ENCODE data around the gene CR2.
"Not testable (repeated sequence)": the region's sequence is repeated elsewhere in the genome, so short reads cannot be mapped to it uniquely, and the experiment has no call there.

The CR2 gene

DNA sequence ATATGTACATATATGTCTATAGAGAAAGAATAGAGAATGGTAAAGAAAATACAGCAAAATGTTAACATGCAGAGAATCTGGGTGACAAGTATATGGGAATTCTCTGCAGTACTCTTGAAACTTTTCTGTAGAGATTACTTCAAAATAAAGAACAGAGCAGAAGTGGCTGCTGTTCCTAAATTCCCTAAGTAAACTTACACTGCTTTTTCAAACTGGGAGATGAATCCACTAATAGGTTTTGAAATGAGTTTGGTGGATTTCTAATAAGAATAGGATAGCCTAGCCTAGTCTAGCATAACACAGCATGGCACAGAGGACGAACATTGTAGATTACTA is 450 bp upstream of the CR2 start:
- no peak for DNase-seq

DNA sequence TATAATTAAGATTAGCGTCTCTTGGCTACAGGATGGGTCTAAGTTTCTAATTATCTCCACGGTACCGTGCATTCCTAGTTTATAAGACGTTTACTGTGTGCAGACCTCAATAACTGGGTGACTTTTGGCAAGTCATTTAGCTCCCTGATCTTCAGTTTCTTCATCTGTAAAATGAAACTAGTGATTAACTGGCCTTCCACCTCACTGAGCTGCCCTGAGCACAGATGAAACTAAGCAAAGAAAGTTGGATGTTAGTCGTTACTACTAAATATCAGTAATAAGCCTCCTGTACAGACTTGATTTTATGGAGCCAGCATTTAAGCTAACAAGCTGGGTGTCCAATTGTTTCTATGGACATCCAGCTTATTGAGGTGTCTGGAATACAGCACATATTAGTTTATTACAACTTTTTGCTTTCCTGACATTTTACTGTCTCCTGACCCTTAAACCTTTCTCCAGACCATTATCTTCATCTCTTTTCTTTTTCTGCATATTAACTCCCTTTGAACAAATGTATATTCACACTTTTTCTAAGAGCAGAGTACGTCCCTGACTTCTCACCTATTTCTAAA is 1.1 kb downstream of the CR2 start:
- no peak for DNase-seq

DNA sequence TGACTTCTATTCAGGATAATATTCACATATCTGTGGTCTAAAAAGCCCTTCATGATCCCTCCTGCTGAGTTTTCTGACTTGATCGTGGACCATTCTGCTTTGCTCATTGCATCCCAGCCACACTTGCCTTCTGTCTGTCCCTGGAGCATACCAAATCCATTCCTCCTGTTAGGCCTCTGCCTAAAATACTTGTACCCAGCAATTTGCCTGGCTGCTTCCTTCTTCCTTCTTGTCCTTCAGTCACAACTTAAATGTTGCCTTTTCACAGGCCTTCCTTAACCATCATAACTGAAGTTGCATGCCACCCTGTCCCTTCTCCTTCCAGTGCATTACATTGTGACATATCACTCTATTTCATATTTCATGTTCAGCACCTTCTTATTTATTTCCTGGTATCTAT is 4.3 kb downstream of the CR2 start:
- no peak for DNase-seq

DNA sequence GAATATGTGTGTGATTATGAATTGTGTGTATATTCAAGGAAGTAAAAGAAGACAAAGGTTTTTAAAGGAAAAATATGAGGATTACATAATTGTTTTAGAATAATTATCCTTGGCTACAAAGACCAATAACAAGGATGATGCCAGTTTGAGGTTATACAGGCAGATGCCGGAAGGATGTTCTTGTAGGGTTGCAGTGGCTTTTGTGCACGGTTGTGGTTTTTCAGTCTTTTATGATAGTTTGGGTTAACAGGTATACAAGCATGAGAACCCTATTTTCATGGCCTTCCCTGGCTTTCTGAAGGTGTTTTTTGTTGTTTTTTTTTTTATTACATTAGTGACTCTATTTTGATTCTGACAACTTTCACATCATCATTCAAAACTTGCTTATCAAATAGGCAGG is 4.9 kb downstream of the CR2 start:
- no peak for DNase-seq

DNA sequence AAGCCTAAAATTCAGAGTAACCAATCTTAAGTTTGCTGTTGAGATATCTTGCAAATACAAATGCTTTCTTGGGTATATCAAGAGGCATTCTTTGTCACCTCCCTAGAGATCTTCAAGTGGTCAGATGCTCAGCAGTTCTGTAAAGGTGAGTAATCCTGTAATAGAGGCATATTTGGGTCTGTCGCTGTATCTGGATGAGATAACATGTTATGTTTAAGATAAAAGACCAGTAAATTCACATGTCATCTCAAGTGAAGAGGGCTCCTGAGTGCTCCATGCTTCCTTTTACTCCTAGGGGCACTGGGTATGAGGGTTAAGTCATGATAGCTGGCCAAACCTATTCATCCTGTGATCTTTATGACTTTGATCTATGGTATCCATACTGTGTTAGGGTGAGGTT is 7.5 kb downstream of the CR2 start:
- DNase-seq = no peak

DNA sequence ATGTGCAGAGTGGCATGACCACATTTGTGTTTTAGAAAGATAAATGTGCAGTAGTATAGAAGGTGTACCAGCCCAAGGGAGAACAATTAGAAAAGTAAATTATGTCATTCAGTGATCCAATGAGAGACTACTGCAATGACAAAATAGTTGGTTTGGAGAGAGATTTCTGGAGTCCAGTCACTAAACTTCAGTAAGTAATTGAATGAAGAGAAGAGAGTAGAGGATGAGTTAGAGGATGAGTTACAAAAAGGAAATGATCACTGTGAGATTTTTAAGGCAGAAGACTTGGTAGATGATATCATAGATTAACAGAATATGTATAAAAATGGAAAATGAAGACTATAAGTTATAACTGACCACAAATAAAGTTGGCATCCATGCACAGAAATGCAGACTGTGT is 8.4 kb downstream of the CR2 start:
- DNase-seq = no peak

DNA sequence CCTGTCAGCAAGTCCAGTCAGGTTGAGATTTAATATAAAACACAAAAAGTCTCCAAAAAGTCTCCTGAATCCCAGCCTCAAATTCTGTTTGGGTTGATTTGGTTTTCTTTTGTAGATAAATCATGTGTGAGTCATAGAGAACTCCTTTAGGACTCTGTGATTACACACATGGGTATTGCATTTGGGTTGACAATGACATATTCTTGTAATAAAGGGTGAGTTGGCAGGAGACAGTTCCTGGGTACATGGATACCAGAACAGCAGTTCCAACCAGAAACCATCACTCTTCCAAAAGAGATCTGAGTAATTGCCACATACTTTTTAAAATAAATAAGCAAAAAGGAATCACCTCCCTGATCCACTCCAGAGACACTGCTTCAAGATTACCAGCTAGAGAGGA is 8.9 kb downstream of the CR2 start:
- DNase-seq = peak; percentile 9

DNA sequence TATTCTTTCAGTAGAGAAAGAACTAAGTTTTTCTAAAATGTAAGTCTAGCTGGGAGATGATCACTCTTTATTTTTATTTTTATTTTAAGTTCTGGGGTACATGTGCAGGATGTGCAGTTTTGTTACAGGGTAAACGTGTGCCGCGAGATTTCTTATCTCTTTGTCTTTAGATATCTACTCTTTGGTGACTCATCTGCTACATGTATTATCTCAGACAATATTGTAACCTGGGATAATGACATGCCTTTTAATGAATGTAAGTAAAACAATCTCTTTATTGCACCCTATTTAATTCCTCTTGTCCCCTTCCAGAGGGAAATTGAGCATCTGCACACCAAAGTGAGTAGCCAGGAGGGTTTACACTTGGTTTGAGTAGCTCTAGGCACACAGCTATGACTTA is 9.4 kb downstream of the CR2 start:
- DNase-seq = no peak

DNA sequence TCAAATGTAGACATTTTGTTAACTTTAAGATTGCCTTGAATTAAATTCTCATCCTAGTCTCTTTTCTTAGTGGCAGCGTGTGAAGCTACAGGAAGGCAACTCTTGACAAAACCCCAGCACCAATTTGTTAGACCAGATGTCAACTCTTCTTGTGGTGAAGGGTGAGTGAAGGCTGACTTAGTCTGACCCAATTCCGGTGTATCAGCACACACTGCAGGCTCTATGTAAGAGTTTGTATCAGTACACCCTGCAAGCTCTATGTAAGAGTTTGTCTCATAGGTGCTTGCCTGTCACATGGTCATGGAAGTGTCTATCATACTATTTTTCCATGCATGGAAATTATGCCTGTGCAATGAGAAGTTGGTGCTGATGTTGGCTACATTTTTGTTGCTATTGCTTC is 16.8 kb downstream of the CR2 start:
- DNase-seq = no peak

DNA sequence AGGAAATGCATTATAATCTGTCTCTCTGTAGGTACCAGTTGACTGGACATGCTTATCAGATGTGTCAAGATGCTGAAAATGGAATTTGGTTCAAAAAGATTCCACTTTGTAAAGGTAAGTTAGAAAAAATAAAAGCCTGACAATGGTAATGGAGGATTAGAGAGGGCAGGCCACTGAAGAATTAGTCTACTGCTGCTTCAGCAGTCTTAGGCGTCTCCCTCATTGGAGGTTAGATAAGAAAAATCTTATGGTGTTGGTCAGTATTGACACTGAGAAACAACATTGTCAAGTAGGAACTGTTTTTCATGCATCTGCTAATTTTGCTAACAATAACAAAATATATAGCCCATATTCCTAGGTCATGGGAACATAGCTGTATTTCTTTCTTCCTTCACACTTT is 20.1 kb downstream of the CR2 start:
- no peak for DNase-seq

DNA sequence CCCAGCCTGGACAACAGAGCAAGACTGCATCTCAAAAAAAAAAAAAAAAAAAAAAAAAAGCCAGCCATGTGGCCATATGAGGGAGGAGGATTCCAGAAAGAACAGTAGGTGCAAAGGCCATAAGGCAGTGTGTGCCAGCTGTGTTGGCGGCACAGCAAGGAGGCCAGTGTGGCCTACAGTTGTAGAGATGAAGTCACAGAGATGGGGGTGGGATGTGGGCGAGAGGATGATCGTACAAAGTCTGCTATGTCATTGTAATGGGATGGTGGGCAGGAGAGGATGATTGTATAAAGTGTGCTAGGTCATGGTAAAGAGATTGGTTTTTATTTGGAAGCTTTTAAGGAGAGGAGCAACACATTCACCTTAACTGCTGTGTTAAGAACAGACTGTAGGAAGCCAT is 32.1 kb downstream of the CR2 start:
- no peak for DNase-seq

DNA sequence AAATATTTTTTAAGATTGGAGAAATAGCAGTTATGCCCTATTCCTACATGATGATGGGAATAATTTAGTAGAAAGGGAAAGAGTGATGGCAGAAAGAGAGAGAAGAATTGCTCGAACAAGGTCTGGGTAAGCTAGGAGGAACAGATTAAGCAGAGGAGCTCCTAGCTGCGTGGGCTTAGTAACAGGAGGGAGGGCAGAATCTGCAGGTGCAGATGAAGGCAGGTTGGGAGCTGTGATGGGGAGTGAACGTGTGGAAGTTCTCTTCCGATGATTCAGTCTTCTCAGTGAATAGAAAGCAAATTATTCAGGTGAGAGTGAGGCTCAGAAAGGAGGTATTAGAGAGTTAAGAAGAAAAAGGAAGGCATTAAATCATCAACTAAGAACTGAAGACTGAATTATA is 33.5 kb downstream of the CR2 start:
- DNase-seq = no peak

DNA sequence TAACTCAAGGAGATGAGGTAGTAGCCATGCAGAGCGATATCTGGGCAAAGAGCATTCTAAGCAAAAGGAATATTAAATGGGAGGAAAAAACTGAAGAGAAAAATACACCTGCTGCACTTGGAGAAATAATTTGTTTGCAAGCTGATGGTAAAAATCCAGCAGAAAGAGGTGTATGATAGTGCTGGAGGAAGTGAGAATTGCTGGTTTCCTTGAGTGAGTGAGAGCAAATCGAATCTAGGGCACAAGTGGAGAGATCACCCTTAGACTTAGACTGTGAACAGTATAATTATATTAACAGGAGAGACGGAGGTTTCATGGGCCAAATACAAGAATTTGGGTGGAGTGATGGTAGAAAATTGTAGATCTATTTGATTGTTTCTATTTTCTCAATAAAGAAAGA is 39.1 kb downstream of the CR2 start:
- DNase-seq = no peak

DNA sequence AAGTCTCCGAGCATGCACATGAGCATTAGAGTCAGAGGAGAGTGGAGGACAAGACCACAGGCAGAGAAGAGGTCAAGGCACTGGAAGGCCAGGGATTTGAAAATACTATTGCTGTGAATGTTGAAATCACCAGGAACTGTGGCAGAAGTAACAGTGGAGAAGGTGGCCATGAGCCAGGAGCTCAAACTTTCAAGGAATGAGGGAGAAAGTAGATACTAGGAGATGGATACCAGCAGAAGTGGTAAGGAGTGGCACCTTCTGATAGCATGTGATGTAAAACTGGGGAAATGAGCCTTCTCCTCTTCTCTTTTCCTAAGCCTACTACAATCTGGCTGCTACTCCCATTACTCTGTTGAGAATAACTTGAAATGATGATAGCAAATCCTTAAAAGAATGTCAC is 40.0 kb downstream of the CR2 start:
- no peak for DNase-seq

DNA sequence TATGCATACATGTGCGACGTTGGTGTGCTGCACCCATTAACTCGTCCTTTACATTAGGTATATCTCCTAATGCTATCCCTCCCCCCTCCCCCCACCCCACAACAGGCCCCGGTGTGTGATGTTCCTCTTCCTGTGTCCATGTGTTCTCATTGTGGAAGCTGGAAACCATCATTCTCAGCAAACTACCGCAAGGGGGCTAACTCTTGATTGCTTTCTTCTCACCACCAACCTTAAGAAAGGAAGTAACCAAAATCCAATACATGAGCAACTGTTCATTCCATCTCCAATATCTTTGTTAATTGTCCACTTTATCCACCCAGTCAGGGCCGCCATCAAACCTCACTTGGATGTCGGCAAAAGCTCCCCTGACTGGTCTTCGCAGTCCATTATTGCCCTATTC is 41.2 kb downstream of the CR2 start:
- DNase-seq = not testable (repeated sequence)

DNA sequence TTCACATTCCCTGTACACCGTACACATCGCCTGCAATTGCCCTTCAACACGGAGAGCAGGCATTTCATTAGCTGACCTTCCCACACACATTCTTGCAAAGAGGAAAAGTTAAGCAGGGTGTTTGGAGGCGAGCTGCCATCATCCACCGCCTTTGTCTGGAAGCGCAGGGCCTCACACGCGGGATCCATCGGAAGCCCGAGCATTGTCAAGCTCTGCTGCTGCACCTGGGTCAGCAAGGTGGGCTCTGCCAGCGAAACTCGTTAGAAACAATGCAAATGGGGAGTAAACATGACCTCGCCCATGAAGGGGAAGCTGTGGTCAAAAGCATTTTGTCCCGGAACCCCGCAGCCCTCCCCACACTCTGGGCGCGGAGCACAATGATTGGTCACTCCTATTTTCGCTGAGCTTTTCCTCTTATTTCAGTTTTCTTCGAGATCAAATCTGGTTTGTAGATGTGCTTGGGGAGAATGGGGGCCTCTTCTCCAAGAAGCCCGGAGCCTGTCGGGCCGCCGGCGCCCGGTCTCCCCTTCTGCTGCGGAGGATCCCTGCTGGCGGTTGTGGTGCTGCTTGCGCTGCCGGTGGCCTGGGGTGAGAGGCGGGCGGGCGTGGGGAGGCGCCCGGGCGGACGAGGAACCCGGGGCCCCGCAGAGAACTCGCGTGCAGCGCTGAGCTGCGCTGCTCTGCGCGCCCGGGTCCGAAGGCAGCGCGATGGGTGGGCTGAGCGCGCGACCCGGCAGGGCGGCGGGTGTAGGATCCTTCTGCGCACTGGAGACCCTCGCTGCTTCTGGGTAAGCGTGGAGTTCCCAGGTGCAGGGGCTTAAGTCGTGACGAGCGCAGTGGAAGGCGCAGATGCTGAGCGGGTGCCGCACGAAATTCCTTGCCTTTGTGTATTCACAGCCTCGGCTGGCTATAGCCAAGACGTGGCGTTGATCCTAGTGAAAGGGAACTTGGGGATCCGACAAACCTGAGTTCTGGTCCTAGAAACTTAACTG is 42.0 kb downstream of the CR2 start, which contains the start of gene CR1:
TSS of gene CR1 (plus strand) at position 357 of the 992 bp plus-strand sequence. CDS start at position 468, 111 bp downstream.
- no peak for DNase-seq

DNA sequence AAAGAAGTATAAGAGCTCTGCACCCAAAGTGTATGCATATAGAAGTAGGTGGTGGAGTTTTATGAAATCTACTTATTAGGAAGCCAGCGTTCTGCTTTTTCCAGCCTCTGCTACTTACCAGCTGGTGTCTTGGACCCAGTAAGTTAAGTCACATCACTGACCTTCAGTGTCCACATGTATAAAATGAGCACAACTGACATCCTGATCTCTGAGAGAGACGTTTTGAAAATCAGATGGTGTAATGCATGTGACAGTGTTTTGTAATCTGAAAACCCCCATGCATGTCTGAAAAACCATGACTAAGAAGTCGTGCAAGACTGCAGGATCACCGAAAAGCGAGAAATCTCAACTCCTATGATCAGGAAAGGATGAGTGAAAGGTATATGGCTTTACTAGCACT is 43.8 kb downstream of the CR2 start:
- no peak for DNase-seq

DNA sequence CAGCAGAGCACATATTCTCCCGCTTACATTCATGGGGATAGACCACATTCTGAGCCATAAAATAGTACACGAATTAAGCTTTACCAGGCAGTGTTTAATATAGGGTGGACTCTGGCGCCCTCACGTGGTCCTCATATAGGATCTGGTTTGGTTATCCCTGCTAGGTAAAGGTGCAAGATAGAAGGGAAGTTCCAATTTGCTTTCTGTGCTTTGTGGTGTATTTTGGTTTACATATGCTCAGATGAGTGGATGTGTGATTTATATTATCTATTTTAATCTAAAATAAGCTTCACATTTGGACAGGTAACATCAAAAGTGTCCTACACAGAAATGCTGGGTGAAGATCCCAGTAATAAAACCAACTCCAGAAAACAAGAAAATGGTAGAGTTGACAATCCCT is 45.4 kb downstream of the CR2 start:
- peak; percentile 64 for DNase-seq

DNA sequence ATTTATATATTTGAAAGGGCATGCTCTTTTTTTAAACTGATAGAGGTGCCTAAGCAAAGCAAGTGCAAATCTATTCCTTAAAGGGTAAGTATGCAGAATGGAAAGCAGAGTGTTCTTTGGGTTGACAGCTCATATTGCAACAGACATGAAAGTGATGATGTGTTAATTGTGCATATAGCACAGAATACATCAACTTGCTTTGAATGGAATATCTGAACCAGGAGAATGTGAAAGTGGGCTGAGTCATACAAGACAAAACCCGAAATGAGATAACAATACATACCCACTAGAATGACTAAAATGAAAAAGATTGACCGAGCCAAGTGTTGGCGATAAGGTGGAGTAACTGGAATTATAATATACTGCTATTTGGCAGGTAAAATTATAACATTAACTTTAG is 46.2 kb downstream of the CR2 start:
- DNase-seq = no peak

DNA sequence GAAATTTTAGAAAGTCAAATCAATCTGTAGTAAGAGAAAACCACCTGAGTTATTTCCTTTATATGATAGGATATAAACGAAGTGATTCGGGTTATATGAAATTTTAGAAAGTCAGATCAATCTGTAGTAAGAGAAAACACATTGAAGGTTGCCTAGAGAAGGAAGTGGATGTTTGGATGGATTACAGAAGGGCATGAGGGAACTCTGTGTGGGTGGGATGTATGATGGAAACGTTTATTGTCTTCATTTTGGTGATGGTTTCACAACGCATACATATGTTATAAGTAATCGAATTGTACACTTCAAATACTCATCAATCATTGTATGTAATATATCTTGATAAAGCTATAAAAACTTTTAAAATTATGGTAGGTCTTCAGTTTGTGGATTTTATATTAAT is 46.9 kb downstream of the CR2 start:
- no peak for DNase-seq

DNA sequence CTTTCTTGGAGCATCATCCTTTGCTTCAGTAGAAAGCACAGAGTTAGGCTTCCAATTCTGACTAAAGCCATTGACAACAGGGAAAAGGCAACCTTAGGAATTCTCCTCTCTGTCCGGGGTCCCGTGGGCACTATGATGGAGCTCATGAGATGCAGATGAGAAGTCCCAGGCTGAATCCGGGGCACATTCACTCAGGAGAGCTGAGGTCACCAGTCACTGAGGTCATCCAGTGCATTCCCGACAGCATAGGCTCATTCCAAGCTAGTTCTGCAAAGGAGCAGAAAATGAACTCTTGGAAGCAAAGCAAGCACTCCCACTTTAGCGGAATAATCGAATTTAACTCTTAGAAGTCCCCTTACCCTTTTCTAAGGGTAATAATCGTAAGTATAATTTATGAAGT is 48.6 kb downstream of the CR2 start:
- no peak for DNase-seq

DNA sequence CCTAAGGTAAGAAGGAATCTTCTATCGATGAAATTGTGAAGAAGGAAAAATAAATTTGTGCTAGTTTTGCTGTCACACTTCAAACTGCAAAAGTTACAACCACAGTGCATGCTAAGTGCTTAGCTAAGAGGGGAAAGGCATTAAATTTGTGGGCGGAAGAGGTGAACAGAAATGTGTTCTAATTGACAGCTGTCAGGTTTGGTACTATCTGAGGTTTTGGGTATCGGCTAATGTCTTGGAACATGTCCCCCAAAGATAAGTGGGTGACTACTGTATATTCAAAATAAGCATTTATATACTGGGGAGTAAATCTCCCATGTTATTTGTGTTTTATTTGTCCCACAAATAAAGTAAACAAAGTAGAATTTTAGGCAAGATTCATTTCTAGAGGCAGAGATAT is 49.8 kb downstream of the CR2 start:
- no peak for DNase-seq

DNA sequence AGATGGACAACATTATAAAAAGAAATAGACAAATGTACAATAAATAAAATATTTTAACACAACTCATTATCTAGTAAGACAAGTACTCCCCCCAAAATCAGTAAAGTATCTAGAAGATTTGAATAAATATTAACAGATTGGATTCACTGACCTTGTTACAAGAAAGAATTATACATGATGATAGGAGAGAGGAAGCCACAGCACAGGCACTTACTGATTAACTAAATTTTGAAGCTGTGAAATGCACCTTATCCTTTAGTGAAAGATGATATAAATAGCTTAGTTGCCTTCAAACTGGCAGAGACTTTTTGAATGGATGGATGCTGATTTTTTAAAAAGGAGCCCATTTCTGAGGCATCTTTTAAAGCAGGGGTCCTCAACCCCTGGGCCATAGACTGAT is 50.3 kb downstream of the CR2 start:
- DNase-seq = no peak

DNA sequence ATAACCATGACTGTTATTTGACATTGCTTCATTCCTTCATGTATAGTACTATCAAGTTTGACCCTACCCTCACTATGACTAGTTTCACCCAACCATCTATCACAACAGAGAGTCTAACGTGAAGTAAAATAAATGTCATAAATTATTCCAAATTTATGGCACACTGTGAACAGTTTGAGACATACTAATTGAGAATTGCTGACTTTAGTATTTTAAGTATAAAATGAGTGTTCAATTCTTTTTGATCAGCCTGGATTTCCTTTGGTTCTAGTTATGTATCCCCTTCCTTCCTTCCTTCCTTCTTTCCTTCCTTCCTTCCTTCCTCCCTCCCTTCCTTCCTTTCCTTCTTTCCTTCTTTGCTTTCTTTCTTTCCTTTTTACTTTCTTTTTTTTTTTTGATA is 56.3 kb downstream of the CR2 start:
- no peak for DNase-seq

DNA sequence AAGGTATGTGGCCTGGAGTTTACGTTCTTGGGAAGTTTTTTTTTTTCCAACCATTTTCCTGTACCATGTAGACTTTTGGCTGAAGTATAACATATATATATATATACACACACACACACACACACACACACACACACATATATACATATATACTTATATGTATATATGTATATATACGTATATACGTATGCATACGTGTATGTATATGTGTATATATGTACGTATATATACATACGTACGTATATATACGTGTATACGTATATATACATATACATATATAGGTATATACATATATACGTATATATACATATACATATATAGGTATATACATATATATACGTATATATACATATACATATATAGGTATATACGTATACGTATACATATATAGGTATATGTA is 60.8 kb downstream of the CR2 start:
- no peak for DNase-seq

All from fibroblast of skin of back (primary cell).